Measurements from ENCODE around the gene RCC1.
A peak's percentile ranks its signal among the peaks of the same experiment; 100 is the strongest.
"Not testable (repeated sequence)": the region's sequence is repeated elsewhere in the genome, so short reads cannot be mapped to it uniquely, and the experiment has no call there.

The RCC1 gene

DNA sequence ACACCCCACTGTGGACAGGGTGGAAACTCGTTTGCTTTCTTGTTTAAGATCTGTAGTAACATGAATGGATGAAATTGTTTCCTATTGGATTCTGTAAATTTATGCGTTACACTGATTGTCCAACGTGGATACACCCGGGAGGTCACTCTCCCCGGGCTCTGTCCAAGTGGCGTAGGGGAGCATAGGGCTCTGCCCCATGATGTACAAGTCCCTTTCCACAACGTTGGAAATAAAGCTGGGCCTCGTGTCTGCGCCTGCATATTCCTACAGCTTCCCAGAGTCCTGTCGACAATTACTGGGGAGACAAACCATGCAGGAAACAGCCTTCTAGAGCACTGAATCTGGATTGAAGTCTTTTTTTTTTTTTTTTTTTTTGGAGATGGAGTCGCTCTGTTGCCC lies 1.4 kb downstream of the RCC1 start:
- no peak for DNase-seq (ENCODE audit: low read depth, low spot score)
- H3K9ac ChIP-seq (ENCODE audit: insufficient read length, low read depth): peak overlapping the region; percentile 95
- TF ChIP-seq YY1 (IDR thresholded peaks at IDR 0.05; ENCODE audit: insufficient read depth, insufficient read length): no peak
- no peak for TF ChIP-seq SUZ12 (IDR thresholded peaks at IDR 0.05; ENCODE audit: extremely low read depth, insufficient read depth, insufficient read length)
- TF ChIP-seq ZNF274 (IDR thresholded peaks at IDR 0.05; ENCODE audit: low read depth, low read length): no peak
- no peaks in the 10 kb centered on the region for H3K27me3 ChIP-seq (ENCODE audit: insufficient read depth, insufficient read length)
- no peaks in the 10 kb centered on the region for H3K9me3 ChIP-seq (ENCODE audit: insufficient read depth, low read length)
- H3K36me3 ChIP-seq (ENCODE audit: insufficient read depth, insufficient read length, low read length): peaks cover 58% of the 10 kb centered on the region
- peak overlapping the region; percentile 85 for H3K4me3 ChIP-seq (ENCODE audit: insufficient read length, low read depth)
- no peaks in the 10 kb centered on the region for H3K4me1 ChIP-seq (ENCODE audit: insufficient read depth, insufficient read length)

DNA sequence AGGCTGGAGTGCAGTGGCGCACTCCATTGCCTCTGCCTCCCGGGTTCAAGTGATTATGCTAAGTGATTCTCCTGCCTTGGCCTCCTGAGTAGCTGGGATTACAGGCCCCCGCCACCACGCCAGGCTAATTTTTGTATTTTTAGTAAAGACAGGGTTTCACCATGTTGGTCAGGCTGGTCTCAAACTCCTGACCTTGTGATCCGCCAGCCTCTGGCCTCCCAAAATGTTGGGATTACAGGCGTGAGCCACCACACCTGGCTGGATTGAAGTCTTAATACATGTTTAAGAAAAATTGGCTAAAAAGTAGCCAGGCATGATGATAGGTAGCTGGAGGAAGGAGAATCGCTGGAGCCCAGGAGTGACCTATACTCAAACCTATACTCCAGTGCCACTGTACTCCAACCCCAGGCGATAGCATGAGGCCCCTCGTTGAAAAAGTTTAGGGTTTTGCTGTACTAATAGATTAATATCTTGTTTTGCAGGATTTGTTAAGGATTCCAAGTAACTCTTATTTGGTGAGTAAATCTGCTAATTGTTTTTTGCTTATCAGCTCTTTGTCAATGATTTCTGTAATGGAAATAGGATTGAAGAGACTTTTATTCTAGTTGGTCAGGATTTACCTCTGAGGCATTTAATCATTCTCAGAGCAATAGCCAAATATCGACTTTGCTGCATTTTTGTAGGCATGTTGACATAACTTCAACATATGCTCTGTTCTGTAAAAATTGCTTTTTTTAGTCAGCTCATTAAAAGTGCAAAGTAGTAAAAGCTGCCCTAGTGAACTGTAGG lies 2.0 kb downstream of the RCC1 start:
- no peak for TF ChIP-seq SUZ12 (IDR thresholded peaks at IDR 0.05; ENCODE audit: extremely low read depth, insufficient read depth, insufficient read length)
- TF ChIP-seq YY1 (IDR thresholded peaks at IDR 0.05; ENCODE audit: insufficient read depth, insufficient read length): no peak
- TF ChIP-seq ZNF274 (IDR thresholded peaks at IDR 0.05; ENCODE audit: low read depth, low read length): no peak
- no peak for DNase-seq (ENCODE audit: low read depth, low spot score)
- Histone ChIP-seq H3K27me3 (ENCODE audit: insufficient read depth, insufficient read length) (no peaks in the 10 kb centered on the region), H3K4me1 (ENCODE audit: insufficient read depth, insufficient read length) (no peaks in the 10 kb centered on the region), H3K9ac (ENCODE audit: insufficient read length, low read depth) (peak overlapping the region; percentile 95), H3K36me3 (ENCODE audit: insufficient read depth, insufficient read length, low read length) (peaks cover 64% of the 10 kb centered on the region), H3K4me3 (ENCODE audit: insufficient read length, low read depth) (peak overlapping the region; percentile 85), H3K9me3 (ENCODE audit: insufficient read depth, low read length) (no peaks in the 10 kb centered on the region)

DNA sequence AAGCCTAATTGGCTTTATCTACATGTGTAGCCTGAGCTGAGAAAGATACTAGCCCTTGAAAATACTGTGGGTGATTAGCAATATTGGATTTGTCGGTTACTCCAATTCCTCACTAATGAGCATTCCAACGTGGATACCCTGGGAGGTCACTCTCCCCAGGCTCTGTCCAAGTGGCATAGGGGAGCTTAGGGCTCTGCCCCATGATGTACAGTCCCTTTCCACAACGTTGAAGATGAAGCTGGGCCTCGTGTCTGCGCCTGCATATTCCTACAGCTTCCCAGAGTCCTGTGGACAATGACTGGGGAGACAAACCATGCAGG lies 2.6 kb downstream of the RCC1 start:
- no peaks in the 10 kb centered on the region for H3K4me1 ChIP-seq (ENCODE audit: insufficient read depth, insufficient read length)
- DNase-seq (ENCODE audit: low read depth, low spot score): no peak
- peak overlapping the region; percentile 95 for H3K9ac ChIP-seq (ENCODE audit: insufficient read length, low read depth)
- no peaks in the 10 kb centered on the region for H3K9me3 ChIP-seq (ENCODE audit: insufficient read depth, low read length)
- peak overlapping the region; percentile 85 for H3K4me3 ChIP-seq (ENCODE audit: insufficient read length, low read depth)
- H3K27me3 ChIP-seq (ENCODE audit: insufficient read depth, insufficient read length): no peaks in the 10 kb centered on the region
- no peak for TF ChIP-seq YY1 (IDR thresholded peaks at IDR 0.05; ENCODE audit: insufficient read depth, insufficient read length)
- TF ChIP-seq ZNF274 (IDR thresholded peaks at IDR 0.05; ENCODE audit: low read depth, low read length): no peak
- no peak for TF ChIP-seq SUZ12 (IDR thresholded peaks at IDR 0.05; ENCODE audit: extremely low read depth, insufficient read depth, insufficient read length)
- peaks cover 69% of the 10 kb centered on the region for H3K36me3 ChIP-seq (ENCODE audit: insufficient read depth, insufficient read length, low read length)

DNA sequence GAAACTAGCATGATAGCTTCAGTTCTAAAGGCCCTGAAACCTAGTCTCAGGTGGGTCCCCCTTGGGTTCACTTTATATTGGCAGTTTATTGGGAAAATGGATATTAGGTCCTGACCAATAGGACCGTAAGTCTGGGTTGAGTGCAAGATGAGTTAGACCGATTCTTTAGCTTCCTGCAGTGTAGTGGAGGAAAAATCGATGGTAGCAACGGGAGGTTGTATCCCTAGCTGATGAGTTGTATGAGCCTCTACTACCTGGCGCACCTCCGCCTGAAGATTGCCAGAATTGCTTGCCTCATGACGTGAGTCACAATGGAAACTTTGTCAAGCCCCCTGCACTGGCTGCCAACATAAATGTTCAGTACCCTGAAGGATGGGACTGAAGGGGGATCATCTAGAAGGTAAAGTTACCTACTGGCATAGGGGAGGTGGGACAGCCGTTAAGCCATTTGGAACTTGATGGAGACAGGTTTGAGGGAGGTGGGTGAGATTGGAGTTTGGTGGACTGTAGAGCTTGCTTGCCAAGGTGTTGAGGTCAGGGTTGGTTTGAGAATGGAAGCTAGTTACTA lies 3.9 kb downstream of the RCC1 start:
- no peaks in the 10 kb centered on the region for H3K9me3 ChIP-seq (ENCODE audit: insufficient read depth, low read length)
- peak overlapping the region; percentile 95 for H3K9ac ChIP-seq (ENCODE audit: insufficient read length, low read depth)
- no peaks in the 10 kb centered on the region for H3K4me1 ChIP-seq (ENCODE audit: insufficient read depth, insufficient read length)
- H3K36me3 ChIP-seq (ENCODE audit: insufficient read depth, insufficient read length, low read length): peaks cover 72% of the 10 kb centered on the region
- DNase-seq (ENCODE audit: low read depth, low spot score): no peak
- TF ChIP-seq ZNF274 (IDR thresholded peaks at IDR 0.05; ENCODE audit: low read depth, low read length): no peak
- no peak for TF ChIP-seq YY1 (IDR thresholded peaks at IDR 0.05; ENCODE audit: insufficient read depth, insufficient read length)
- TF ChIP-seq SUZ12 (IDR thresholded peaks at IDR 0.05; ENCODE audit: extremely low read depth, insufficient read depth, insufficient read length): no peak
- H3K27me3 ChIP-seq (ENCODE audit: insufficient read depth, insufficient read length): no peaks in the 10 kb centered on the region
- peak overlapping the region; percentile 1 for H3K4me3 ChIP-seq (ENCODE audit: insufficient read length, low read depth)

DNA sequence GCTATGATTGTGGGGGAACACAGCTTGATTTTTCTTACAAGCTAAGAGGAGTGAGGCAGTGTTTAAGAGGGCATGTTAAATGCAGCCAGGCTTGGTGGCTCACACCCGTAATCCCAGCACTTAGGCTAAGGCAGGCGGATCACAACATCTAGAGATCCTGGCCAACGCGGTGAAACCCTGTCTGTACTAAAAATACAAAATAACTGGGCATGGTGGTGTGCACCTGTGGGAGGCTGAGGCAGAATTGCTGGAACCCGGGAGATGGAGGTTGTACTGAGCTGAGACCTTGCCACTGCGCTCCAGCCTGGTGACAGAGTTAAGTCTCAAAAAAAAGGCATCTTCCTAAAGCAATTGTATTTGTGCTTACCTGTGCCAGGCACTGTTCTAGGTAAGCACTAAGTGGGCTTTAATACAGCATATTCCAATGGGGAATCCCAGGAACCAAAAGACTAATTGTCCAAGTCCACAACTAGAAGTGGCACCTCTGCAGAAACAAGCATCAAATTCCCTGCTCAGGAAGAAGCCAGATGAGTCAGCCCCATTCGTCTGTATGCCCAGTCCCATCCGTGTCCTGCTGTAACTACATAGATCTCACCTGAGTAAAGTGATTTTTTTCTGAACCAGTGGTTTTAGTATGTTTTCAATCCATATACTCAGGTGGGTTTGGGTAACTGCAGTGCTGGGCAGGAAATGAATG lies 4.6 kb downstream of the RCC1 start:
- H3K4me3 ChIP-seq (ENCODE audit: insufficient read length, low read depth): no peak overlapping the region
- H3K9ac ChIP-seq (ENCODE audit: insufficient read length, low read depth): peak overlapping the region; percentile 95
- peaks cover 72% of the 10 kb centered on the region for H3K36me3 ChIP-seq (ENCODE audit: insufficient read depth, insufficient read length, low read length)
- no peaks in the 10 kb centered on the region for H3K4me1 ChIP-seq (ENCODE audit: insufficient read depth, insufficient read length)
- no peak for DNase-seq (ENCODE audit: low read depth, low spot score)
- H3K27me3 ChIP-seq (ENCODE audit: insufficient read depth, insufficient read length): no peaks in the 10 kb centered on the region
- H3K9me3 ChIP-seq (ENCODE audit: insufficient read depth, low read length): no peaks in the 10 kb centered on the region
- TF ChIP-seq SUZ12 (IDR thresholded peaks at IDR 0.05; ENCODE audit: extremely low read depth, insufficient read depth, insufficient read length) (no peak), ZNF274 (IDR thresholded peaks at IDR 0.05; ENCODE audit: low read depth, low read length) (no peak), YY1 (IDR thresholded peaks at IDR 0.05; ENCODE audit: insufficient read depth, insufficient read length) (no peak)

DNA sequence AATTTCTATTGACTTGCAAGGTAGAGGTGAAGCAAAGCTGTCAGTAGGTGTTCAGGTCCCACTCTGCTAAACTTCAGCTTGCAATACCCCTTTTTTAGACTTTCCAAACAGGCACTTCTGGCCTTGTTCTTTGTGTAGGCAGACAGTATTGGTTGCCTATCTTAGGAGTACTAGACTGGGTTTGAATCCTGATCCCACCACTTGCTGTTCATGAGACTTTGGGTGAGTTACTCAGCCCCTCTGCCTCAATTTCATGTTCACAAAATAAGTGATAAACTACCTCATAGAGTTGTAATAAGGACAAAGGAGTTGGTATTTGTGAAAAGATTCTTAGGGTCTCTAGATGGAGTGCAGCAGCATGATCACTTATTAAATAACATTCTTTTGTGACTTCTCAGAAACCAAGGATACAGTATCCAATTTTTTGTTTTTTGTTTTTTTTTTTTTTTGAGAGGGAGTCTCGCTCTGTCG lies 5.2 kb downstream of the RCC1 start:
- no peak for DNase-seq (ENCODE audit: low read depth, low spot score)
- H3K9ac ChIP-seq (ENCODE audit: insufficient read length, low read depth): no peak overlapping the region
- no peaks in the 10 kb centered on the region for H3K9me3 ChIP-seq (ENCODE audit: insufficient read depth, low read length)
- no peak for TF ChIP-seq SUZ12 (IDR thresholded peaks at IDR 0.05; ENCODE audit: extremely low read depth, insufficient read depth, insufficient read length)
- TF ChIP-seq ZNF274 (IDR thresholded peaks at IDR 0.05; ENCODE audit: low read depth, low read length): no peak
- no peak for TF ChIP-seq YY1 (IDR thresholded peaks at IDR 0.05; ENCODE audit: insufficient read depth, insufficient read length)
- no peaks in the 10 kb centered on the region for H3K4me1 ChIP-seq (ENCODE audit: insufficient read depth, insufficient read length)
- peaks cover 71% of the 10 kb centered on the region for H3K36me3 ChIP-seq (ENCODE audit: insufficient read depth, insufficient read length, low read length)
- H3K4me3 ChIP-seq (ENCODE audit: insufficient read length, low read depth): no peak overlapping the region
- H3K27me3 ChIP-seq (ENCODE audit: insufficient read depth, insufficient read length): no peaks in the 10 kb centered on the region

DNA sequence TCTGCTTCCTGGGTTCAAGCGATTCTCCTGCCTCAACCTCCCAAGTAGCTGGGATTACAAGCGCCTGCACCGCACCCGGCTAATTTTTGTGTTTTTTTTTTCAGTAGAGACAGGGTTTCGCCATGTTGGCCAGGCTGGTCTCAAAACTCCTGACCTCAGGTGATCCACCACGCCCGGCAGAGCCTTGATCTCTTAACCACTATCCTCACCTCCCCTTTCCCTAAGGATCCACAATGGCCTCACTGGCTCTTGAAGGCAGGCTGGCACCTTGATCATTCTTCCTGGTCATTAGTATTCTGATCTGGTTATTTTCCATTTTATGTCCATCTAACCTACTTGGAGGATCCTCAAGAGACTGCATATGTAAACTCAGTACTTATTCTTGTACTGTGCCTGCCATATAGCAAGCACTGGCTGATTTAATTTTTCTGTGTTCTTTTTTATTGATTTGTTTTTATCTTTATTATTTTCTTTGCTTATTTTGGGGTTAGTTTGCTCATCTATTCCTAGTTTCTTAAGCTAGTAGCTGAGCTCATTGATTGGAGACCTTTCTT lies 6.3 kb downstream of the RCC1 start:
- Histone ChIP-seq H3K4me1 (ENCODE audit: insufficient read depth, insufficient read length) (no peaks in the 10 kb centered on the region), H3K4me3 (ENCODE audit: insufficient read length, low read depth) (no peak overlapping the region), H3K9me3 (ENCODE audit: insufficient read depth, low read length) (no peaks in the 10 kb centered on the region), H3K36me3 (ENCODE audit: insufficient read depth, insufficient read length, low read length) (peaks cover 60% of the 10 kb centered on the region), H3K9ac (ENCODE audit: insufficient read length, low read depth) (no peak overlapping the region), H3K27me3 (ENCODE audit: insufficient read depth, insufficient read length) (no peaks in the 10 kb centered on the region)
- no peak for DNase-seq (ENCODE audit: low read depth, low spot score)
- TF ChIP-seq SUZ12 (IDR thresholded peaks at IDR 0.05; ENCODE audit: extremely low read depth, insufficient read depth, insufficient read length): no peak
- no peak for TF ChIP-seq ZNF274 (IDR thresholded peaks at IDR 0.05; ENCODE audit: low read depth, low read length)
- TF ChIP-seq YY1 (IDR thresholded peaks at IDR 0.05; ENCODE audit: insufficient read depth, insufficient read length): no peak

DNA sequence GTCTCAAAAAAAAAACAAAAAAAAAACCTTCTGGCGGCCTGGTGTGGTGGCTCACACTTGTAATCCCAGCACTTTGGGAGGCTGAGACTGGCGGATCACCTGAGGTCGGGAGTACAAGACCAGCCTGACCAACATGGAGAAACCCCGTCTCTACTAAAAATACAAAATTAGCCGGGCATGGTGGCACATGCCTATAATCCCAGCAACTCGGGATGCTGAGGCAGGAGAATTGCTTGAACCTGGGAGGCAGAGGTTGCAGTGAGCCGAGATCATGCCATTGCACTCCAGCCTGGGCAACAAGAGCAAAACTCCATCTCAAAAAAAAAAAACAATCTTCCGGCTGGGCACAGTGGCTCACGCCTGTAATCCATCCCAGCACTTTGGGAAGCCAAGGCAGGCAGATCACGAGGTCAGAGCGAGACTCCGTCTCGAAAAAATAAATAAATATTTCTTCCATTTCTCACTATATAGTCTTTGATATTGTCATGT lies 8.6 kb downstream of the RCC1 start:
- not testable (repeated sequence) for H3K4me3 ChIP-seq (ENCODE audit: insufficient read length, low read depth); DNase-seq (ENCODE audit: low read depth, low spot score); H3K9ac ChIP-seq (ENCODE audit: insufficient read length, low read depth); H3K27me3 ChIP-seq (ENCODE audit: insufficient read depth, insufficient read length); H3K9me3 ChIP-seq (ENCODE audit: insufficient read depth, low read length); H3K4me1 ChIP-seq (ENCODE audit: insufficient read depth, insufficient read length)
- peaks cover 36% of the 10 kb centered on the region for H3K36me3 ChIP-seq (ENCODE audit: insufficient read depth, insufficient read length, low read length)
